Fibroblast of the aortic adventitia (primary cell): ENCODE measurements around the gene LRRC59. TPM values are rescaled to one million over a fixed set of nuclear protein-coding genes. Genes with fewer than 3 reads are reported as not detected.
"Not testable (repeated sequence)": the region's sequence is repeated elsewhere in the genome, so short reads cannot be mapped to it uniquely, and the experiment has no call there.

ENCODE experiments used
- DNase-seq: peaks from one replicate; pipeline ENCODE4 v3.0.0-alpha.2; 2010; ENCODE audit warnings: low read depth
- H3K4me3 ChIP-seq: 2 replicates; pipeline ENCODE4 v1.5.1; 2011; ENCODE audit warnings: low read depth, mild to moderate bottlenecking, control low read depth, low read length, moderate library complexity
- total RNA-seq: library from RNA; depleted of rRNA; stranded (reverse); fragments of >200 nt; gene quantifications from 2 replicates; pipeline ENCODE4 v1.2.3, GENCODE V29; 2012; ENCODE audit warnings: low replicate concordance
- TF ChIP-seq, protein P1 (sequence below): IDR thresholded peaks from 2 replicates; pipeline ENCODE4 v1.5.1; 2011; ENCODE audit warnings: mild to moderate bottlenecking, low read length, control low read depth, inconsistent platforms; ENCODE audit not compliant: insufficient read depth

The LRRC59 gene
- total RNA-seq, 1 donor = 126 TPM

DNA sequence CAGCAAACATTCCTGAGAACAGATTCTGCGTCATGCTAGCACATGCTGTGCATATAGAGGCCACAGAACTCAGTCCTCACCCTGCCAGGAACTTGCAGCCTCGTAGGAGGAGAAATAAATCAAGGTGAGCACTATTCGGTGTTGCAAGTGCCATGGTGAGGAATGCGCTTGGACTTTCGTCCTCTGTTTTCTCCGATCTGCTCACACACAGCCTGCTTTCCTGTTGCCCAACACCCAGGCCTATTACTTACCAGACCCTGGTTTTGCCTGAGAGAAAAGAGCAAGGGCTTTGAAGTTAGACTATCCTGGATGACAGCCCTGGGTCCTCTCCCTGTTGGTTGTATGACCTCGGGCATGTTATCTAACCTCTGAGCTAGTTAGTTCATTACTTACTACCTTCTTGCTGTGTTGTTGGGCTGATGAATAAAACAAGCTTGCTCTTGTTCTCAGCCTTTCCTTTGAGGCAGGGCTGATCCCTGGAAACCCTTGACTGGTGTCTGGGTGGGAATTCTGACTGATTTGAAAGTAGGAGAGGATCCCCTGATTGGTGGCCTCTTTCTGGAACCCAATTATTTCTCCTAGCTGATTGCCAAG is 31.6 kb upstream of the LRRC59 start:
- TF ChIP-seq, protein P1, sequence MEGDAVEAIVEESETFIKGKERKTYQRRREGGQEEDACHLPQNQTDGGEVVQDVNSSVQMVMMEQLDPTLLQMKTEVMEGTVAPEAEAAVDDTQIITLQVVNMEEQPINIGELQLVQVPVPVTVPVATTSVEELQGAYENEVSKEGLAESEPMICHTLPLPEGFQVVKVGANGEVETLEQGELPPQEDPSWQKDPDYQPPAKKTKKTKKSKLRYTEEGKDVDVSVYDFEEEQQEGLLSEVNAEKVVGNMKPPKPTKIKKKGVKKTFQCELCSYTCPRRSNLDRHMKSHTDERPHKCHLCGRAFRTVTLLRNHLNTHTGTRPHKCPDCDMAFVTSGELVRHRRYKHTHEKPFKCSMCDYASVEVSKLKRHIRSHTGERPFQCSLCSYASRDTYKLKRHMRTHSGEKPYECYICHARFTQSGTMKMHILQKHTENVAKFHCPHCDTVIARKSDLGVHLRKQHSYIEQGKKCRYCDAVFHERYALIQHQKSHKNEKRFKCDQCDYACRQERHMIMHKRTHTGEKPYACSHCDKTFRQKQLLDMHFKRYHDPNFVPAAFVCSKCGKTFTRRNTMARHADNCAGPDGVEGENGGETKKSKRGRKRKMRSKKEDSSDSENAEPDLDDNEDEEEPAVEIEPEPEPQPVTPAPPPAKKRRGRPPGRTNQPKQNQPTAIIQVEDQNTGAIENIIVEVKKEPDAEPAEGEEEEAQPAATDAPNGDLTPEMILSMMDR = no peak
- H3K4me3 ChIP-seq = no peak overlapping the region
- DNase-seq = no peak

DNA sequence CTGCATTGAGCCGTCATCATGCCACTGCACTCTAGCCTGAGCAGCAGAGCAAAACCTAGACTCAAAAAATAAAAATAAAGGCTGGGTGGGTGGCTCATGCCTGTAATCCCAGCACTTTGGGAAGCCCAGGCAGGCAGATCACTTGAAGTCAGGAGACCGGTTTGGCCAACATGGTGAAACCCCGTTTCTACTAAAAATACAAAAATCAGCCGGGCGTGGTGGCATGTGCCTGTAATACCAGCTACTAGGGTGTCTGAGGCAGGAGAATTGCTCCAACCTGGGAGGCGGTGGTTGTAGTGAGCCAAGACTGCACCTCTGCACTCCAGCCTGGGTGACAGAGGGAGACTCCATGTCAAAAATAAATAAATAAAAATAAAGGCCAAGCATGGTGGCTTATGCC is 30.8 kb upstream of the LRRC59 start:
- H3K4me3 ChIP-seq, DNase-seq: not testable (repeated sequence)

DNA sequence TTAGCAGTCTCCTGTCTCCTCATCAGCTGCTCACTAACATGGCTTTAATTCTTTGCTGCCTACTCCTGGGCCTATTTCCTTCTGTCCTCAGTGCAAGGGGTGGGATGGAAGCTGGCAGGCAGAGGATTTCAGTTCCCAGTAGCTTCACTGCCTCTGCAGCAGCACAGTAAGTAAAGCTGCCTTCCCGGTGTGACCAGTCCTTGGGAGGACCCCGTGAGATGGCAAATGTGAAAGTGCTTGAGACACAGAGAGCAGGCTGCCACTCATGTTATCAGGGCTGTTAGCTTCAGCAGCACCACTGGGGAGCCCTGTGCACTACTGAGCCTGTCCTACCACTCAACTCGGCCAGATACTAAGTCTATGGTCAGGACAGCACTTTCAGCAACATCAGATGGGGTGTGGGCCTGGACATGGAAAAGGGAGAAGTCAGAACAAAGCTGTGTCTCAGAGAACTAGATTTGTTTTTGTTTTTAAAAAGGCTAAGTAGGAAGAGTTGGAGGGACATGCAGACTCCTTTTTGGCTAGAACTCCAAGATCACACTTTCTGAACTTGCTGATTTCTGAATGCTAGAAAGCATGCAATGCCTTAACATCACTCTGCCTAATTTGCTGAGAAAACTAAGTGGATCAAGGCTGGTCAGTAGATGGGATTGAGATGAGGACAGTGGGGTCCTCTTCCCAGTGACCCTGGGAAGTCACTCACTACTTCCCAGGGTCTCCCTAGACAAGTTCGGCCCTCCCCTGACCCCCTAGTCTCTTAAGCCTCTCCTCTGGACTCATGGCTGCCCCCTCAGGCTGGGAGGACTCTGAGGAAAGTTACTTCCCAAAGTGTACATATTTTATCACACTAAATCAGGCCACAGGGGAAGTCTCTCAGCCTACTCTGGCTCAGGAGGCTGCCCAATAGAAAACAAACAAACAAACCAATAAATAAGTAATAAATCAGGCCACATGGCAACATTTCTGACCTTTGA is 29.8 kb upstream of the LRRC59 start:
- H3K4me3 ChIP-seq = peak overlapping the region; percentile 75
- peak; percentile 34 for DNase-seq
- TF ChIP-seq, protein P1 = peak; percentile 19

DNA sequence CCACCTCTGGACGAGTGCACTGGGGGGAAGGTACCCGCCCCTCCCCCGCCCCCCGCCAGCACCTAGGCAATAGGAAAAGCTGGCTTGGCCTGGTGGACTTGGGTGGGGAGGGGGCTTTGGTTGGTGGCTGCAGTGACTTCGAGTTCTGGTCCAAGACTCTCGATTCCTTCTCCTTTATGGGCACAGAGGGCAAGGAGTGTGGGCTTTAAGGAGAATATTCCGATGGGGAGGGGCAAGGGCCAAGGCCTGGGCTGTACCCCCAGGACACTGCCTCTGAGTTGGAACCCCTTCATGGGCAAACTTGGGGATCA is 29.1 kb upstream of the LRRC59 start:
- H3K4me3 ChIP-seq = peak overlapping the region; percentile 75
- no peak for DNase-seq
- TF ChIP-seq, protein P1 = no peak

DNA sequence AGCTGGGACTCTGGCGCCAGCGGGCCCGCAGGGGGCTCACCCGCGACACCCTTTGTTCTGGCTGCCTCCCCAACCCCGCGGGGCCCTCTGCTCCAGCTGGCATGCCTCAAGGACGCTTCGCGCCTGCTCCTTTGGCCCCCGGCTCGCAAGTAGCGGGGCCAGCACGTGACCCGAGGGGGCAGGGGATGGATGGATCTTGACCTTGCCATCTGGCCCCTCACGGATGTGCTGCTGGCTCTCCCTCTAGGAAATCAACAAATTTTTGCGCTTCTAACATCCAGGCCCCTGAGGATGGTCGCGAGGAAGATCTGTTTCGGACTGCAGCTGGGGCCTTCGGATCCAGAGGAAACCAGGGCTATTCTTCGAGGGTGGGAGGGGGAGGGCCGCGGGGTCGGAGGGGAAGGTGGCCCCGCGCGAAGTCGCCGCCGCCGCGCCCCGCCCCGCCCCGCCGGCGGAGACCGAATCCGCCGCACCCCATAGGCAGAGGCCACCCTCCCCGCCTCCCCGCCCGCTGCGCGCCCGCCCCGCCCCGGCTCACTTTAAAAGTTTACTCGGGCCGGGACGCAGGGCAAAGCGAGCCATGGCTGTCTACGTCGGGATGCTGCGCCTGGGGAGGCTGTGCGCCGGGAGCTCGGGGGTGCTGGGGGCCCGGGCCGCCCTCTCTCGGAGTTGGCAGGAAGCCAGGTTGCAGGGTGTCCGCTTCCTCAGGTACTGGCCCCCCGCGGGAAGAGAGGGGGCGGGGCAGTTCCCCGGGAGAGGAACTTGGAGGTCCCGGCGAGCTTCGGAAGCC is 28.6 kb upstream of the LRRC59 start, which contains the start of gene ACSF2:
Gene ACSF2, plus strand, starts transcription at position 537 of the 790 bp plus-strand sequence. Its CDS starts 44 bp downstream, at position 581.
- peak; percentile 32 for DNase-seq
- peak within 1 kb of the TSS; percentile 75 for H3K4me3 ChIP-seq
- TF ChIP-seq, protein P1 = no peak

DNA sequence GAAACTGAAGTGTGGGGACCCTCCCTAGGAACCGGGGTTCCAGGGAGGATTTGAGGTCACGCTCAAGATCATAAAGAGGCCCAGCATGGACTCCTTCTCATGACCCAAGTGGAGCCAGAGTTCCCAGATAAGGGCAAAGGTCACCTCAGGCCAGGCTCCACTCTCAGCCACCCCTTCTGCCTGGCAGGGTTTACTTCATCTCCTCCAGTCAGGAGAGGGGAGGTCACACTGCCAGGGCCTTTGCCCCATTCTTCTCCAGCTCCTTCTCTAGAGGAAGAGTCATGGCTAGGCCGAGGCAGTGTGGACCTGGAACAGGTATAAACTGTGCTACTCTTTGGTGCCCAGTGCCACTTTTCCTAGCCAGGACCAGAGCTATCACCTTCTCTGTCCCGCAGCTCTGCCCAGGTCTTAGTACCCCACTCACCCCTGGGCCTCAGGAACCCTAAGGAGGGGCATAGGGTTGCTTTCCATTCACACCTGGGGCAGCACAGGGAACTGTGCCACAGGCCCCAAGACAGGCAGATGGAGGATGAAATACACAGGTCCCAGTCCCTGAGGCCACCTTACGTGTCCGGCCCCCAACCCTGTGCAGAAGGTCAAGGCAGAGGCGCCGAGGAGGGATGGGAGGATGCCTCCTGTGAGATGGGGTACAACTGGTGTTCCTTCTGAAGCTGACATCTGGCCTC is 27.8 kb upstream of the LRRC59 start:
- peak overlapping the region; percentile 69 for H3K4me3 ChIP-seq
- TF ChIP-seq, protein P1 = no peak
- no peak for DNase-seq
